HL-60 (cell line): ENCODE results near the gene CSNK1D.

Source experiments
- DNase-seq, 2 experiments: peaks; one replicate each; pipeline ENCODE4 v3.0.0-alpha.2; 2010 to 2020; ENCODE audit warnings: low read depth in 1 of 2, low spot score in 1 of 2
- H3K27ac ChIP-seq: fragments of 250-450 bp; sonication (Bioruptor Pico); replicated peaks from 2 replicates; pipeline ENCODE4 v1.5.1; 2020; ENCODE audit warnings: mild to moderate bottlenecking, moderate library complexity
- H3K27me3 ChIP-seq: fragments of 250-450 bp; sonication (Bioruptor Pico); 2 replicates; pipeline ENCODE4 v1.5.1; 2021; ENCODE audit warnings: mild to moderate bottlenecking, moderate library complexity; ENCODE audit not compliant: insufficient read depth, poor library complexity, severe bottlenecking
- H3K4me3 ChIP-seq: replicated peaks from 2 replicates; pipeline ENCODE4 v1.5.1; 2011; ENCODE audit warnings: mild to moderate bottlenecking, control low read depth, low read length; ENCODE audit not compliant: insufficient read depth
- GABPA ChIP-seq: IDR thresholded peaks from 2 replicates; pipeline ENCODE4 v1.6.1; 2012; ENCODE audit warnings: low read depth
- POLR2AphosphoS5 ChIP-seq: IDR thresholded peaks from 2 replicates; pipeline ENCODE4 v1.6.1; 2012; ENCODE audit warnings: low read depth
- SPI1 ChIP-seq: IDR thresholded peaks from 2 replicates; pipeline ENCODE4 v1.6.1; 2012; ENCODE audit warnings: low read depth, mild to moderate bottlenecking, borderline replicate concordance
- TF ChIP-seq, protein P1 (sequence below): IDR thresholded peaks from one replicate; pipeline ENCODE4 v1.5.1; 2011; ENCODE audit warnings: low read length, control low read depth, inconsistent platforms; ENCODE audit not compliant: insufficient read depth
- TF ChIP-seq, protein P2 (sequence below): IDR thresholded peaks from 2 replicates; pipeline ENCODE4 v1.6.1; 2012; ENCODE audit warnings: low read depth; ENCODE audit not compliant: insufficient replicate concordance

CSNK1D gene

DNA sequence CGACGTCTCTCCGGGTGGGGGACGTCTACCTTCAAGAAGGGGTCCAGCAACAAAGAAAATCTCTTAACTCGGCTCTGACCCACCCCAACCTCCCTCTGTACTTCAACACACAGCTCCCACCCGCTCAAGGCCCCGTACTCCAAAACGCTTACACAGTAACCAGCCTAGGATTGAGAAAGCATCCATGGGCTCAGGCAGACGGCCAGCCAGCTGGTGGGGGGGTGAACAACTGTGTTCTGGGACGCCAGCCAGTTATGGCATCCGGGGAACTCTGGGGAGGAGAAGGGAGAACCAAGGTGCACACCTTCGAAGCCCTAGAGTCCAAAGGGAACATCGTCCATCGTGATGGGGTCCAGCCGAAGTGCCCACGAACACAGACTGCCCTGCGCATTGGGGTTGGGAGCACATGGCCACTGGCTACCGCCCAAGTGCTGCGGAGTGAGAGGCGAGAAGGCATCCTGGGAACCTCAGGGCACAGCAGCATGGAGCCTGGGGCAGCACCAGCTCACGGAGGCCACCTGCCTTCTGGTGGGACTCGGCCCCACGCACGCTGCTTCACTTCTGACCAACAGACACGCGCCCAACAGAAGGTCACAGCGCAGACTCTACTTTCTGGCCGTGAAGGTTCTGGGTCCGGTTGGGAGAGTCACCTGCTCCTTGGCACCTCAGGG is 30.4 kb downstream of the CSNK1D start:
- peak in 1 of 2 experiments; percentile 61 for DNase-seq

DNA sequence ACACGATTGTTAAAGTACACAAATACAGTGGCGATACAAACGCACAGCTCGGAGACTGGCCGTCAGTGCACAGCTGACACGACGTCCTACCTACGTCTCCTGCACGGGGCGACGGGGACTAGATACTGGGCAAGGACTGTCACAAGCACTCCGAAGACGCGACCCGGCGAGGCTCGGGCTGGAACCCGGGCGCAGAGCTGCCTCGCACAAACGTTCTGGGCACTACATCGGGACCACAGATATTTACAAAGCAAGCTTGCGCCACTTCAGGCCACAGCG is 30.9 kb downstream of the CSNK1D start:
- TF ChIP-seq GABPA (no peak), POLR2AphosphoS5 (no peak), SPI1 (no peak)
- TF ChIP-seq, protein P1, sequence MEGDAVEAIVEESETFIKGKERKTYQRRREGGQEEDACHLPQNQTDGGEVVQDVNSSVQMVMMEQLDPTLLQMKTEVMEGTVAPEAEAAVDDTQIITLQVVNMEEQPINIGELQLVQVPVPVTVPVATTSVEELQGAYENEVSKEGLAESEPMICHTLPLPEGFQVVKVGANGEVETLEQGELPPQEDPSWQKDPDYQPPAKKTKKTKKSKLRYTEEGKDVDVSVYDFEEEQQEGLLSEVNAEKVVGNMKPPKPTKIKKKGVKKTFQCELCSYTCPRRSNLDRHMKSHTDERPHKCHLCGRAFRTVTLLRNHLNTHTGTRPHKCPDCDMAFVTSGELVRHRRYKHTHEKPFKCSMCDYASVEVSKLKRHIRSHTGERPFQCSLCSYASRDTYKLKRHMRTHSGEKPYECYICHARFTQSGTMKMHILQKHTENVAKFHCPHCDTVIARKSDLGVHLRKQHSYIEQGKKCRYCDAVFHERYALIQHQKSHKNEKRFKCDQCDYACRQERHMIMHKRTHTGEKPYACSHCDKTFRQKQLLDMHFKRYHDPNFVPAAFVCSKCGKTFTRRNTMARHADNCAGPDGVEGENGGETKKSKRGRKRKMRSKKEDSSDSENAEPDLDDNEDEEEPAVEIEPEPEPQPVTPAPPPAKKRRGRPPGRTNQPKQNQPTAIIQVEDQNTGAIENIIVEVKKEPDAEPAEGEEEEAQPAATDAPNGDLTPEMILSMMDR: no peak
- TF ChIP-seq, protein P2, sequence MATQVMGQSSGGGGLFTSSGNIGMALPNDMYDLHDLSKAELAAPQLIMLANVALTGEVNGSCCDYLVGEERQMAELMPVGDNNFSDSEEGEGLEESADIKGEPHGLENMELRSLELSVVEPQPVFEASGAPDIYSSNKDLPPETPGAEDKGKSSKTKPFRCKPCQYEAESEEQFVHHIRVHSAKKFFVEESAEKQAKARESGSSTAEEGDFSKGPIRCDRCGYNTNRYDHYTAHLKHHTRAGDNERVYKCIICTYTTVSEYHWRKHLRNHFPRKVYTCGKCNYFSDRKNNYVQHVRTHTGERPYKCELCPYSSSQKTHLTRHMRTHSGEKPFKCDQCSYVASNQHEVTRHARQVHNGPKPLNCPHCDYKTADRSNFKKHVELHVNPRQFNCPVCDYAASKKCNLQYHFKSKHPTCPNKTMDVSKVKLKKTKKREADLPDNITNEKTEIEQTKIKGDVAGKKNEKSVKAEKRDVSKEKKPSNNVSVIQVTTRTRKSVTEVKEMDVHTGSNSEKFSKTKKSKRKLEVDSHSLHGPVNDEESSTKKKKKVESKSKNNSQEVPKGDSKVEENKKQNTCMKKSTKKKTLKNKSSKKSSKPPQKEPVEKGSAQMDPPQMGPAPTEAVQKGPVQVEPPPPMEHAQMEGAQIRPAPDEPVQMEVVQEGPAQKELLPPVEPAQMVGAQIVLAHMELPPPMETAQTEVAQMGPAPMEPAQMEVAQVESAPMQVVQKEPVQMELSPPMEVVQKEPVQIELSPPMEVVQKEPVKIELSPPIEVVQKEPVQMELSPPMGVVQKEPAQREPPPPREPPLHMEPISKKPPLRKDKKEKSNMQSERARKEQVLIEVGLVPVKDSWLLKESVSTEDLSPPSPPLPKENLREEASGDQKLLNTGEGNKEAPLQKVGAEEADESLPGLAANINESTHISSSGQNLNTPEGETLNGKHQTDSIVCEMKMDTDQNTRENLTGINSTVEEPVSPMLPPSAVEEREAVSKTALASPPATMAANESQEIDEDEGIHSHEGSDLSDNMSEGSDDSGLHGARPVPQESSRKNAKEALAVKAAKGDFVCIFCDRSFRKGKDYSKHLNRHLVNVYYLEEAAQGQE: no peak

More for the DNA sequence above, 30.4 kb downstream of the CSNK1D start:
- no peak overlapping the region for H3K4me3 ChIP-seq
- peak; percentile 84 for TF ChIP-seq POLR2AphosphoS5
- no peak for TF ChIP-seq SPI1
- H3K27me3 ChIP-seq: no peaks in the 10 kb centered on the region
- peak overlapping the region; percentile 91 for H3K27ac ChIP-seq

DNA sequence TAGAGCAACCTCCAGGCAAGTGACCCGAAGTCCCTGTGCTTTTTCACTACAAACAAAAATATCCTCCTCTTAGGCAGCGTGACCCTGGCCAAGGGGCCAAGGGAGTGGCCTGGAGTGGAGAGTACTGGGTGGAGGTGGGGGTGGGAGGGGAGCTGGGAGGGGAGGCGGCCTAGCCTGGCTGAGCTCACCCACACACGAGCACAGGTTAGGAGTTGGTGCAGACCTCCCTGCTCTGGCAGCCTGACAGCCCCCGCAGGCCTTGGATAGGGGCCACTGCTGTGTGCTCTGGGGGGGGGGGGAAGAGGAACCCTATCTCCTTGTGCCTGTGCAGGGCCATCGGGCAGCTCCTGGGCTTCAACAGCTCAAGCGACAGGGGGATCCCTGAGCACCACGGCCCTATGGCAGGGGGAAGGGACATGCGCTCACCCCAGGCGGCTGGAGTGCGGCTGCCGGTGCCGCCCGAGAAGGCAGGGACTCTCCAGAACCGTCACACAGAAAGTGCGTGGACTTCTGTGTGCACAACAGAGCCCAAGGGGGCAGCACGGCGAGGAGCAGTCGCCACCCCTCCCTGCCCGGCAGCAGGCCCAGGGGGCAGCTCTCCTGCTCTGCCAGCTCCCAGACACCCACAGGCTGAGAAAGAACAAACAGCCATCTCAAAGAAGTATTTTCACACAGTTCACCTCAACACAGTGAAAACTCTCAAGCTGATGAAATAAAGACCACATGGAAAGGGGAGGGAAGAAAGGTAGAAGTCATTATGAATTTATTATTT is 31.4 kb downstream of the CSNK1D start:
- Histone ChIP-seq H3K4me3 (no peak overlapping the region), H3K27ac (peak overlapping the region; percentile 91), H3K27me3 (no peaks in the 10 kb centered on the region)
- DNase-seq: peak; percentile 43 to 57
- TF ChIP-seq SPI1 (peak; percentile 9; the same call in 1 of the 2 replicates), POLR2AphosphoS5 (peak; percentile 20)
- TF ChIP-seq, protein P1: no peak

More for the DNA sequence above, 30.9 kb downstream of the CSNK1D start:
- DNase-seq: peak in 1 of 2 experiments; percentile 23
- no peak overlapping the region for H3K4me3 ChIP-seq
- peak overlapping the region; percentile 91 for H3K27ac ChIP-seq
- H3K27me3 ChIP-seq: no peaks in the 10 kb centered on the region

DNA sequence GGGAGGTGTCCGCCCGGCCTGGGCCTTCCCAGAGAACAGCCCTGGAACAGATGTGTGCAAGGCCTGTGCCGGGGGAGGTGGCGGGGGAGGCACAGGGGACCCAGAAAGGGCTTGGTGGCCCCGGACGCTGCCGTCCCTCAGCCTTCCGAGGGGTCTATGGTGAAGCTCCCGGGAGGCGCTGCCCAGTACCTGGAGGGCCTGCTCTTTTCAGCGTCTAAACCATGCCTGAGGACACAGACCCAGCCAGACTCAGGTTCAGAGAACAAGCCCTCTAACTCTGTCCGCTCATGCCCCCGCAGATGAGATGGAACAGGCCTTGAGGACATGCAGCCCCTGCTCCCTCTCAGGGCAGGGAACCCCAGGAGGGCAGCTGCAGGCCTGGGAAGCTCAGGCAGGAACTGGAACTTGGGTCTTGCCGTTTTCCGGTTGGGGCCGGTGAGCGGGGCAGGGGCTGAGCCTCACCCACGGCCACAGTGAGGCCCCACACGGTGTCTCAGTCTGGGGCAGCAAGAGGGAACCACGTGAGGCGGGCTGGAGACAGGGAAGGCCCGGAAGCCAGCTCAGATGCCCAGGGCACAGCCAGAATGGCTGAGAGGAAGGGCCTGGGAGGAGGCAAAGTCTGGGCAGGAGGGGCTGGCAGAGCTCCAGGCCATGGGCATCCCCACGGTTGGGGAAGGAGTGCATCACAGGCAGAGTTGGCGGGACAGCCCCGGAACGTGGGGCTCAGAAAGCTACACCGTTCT is 32.1 kb downstream of the CSNK1D start:
- TF ChIP-seq SPI1: no peak; the same call in 1 of the 2 replicates
- TF ChIP-seq POLR2AphosphoS5: peak; percentile 81
- TF ChIP-seq, protein P1: no peak
- peak; percentile 61; the same call in 1 of the 2 replicates for TF ChIP-seq GABPA
- TF ChIP-seq, protein P2: no peak
- Histone ChIP-seq H3K4me3 (no peak overlapping the region), H3K27ac (peak overlapping the region; percentile 91), H3K27me3 (no peaks in the 10 kb centered on the region)
- DNase-seq: peak; percentile 89 to 97
